Colonic mucosa (tissue), 4 donors: Measurements from ENCODE around the gene SIPA1L3. TPM values are rescaled to one million over a fixed set of nuclear protein-coding genes. Genes with fewer than 3 reads are reported as not detected.

Experiments
- DNase-seq: peaks from one replicate; pipeline ENCODE4 v3.0.0-alpha.2; 2020
- H3K27ac ChIP-seq: fragments of 200-600 bp; one replicate; pipeline ENCODE4 v1.8.0; 2021
- H3K27me3 ChIP-seq: fragments of 200-600 bp; one replicate; pipeline ENCODE4 v1.8.0; 2021
- H3K36me3 ChIP-seq: fragments of 200-600 bp; one replicate; pipeline ENCODE4 v1.8.0; 2021
- H3K4me1 ChIP-seq: fragments of 200-600 bp; one replicate; pipeline ENCODE4 v1.8.0; 2021; ENCODE audit warnings: mild to moderate bottlenecking
- H3K4me3 ChIP-seq: fragments of 200-600 bp; one replicate; pipeline ENCODE4 v1.8.0; 2021
- H3K9ac ChIP-seq, 2 donors: one replicate each; pipeline ENCODE4 v1.7.0; 2013; ENCODE audit warnings: control low read depth in 2 of 2, low read depth in 2 of 2, low read length in 2 of 2
- H3K9me3 ChIP-seq: fragments of 200-600 bp; one replicate; pipeline ENCODE4 v1.8.0; 2021
- intact Hi-C: fragments of 100-400 bp; cut with DNase I; formaldehyde crosslinking; loops from one replicate; pipeline ENCODE4 v1.14.1; 2022
- total RNA-seq, 2 donors: library from RNA; stranded (reverse); fragmentation: NEBNext Ultra II Directional in 1 of 2; extraction: Animal tissue kit (Norgen Biotek cat#: 25700) in 1 of 2; gene quantifications; one replicate each; pipeline ENCODE4 v1.2.1, GENCODE V29; 2021
- TF ChIP-seq, protein P1 (sequence below): fragments of 200-600 bp; IDR thresholded peaks from one replicate; pipeline ENCODE4 v1.8.0; 2022; ENCODE audit warnings: antibody characterized with exemption, mild to moderate bottlenecking
- donor health status: healthy.
- donor health status: DM: no; HTN: no; CAD: no.
- donor health status: DM: no; HTN: no; CAD: no.

SIPA1L3 gene
- total RNA-seq, 2 donors from 2014 or later = 98.6 to 113 TPM

DNA sequence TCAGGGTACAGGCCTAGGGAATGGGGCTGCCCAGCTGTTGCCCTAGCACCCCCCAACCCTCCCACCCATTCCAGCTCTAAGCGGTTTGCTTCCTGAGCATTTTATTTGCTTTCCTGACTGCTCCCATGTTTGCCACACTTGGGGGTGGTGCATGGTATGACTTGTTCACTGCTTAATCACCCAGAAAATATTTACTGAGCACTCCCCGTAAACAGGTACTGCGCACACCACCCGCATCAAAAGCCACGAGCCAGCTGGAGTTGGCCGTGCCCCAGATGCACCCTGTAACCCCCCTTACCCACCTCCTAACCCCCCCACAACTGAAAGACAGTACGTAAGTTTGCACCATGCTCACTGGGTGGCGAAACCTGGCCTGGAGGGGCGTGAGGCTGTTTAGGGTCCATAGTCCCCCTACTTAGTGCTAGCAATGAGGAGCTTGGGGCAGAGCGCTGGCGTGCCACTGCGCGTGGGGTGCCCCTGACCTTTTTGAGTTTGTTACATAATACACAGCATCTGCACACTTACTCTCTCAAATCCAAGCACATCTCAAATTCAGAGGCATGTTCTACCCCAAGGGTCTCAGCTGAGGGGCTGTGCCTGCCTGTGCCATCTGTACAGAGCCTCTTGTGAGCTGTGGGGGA is 287.2 kb downstream of the SIPA1L3 start:
- H3K9me3 ChIP-seq = no peaks in the 10 kb centered on the region
- H3K27me3 ChIP-seq = no peaks in the 10 kb centered on the region
- no peak overlapping the region for H3K27ac ChIP-seq
- H3K4me1 ChIP-seq = no peaks in the 10 kb centered on the region
- intact Hi-C loops = no loop called here
- H3K36me3 ChIP-seq = peaks cover 6% of the 10 kb centered on the region
- TF ChIP-seq, protein P1, sequence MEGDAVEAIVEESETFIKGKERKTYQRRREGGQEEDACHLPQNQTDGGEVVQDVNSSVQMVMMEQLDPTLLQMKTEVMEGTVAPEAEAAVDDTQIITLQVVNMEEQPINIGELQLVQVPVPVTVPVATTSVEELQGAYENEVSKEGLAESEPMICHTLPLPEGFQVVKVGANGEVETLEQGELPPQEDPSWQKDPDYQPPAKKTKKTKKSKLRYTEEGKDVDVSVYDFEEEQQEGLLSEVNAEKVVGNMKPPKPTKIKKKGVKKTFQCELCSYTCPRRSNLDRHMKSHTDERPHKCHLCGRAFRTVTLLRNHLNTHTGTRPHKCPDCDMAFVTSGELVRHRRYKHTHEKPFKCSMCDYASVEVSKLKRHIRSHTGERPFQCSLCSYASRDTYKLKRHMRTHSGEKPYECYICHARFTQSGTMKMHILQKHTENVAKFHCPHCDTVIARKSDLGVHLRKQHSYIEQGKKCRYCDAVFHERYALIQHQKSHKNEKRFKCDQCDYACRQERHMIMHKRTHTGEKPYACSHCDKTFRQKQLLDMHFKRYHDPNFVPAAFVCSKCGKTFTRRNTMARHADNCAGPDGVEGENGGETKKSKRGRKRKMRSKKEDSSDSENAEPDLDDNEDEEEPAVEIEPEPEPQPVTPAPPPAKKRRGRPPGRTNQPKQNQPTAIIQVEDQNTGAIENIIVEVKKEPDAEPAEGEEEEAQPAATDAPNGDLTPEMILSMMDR = no peak
- no peak overlapping the region for H3K4me3 ChIP-seq
- no peak overlapping the region for H3K9ac ChIP-seq
- no peak for DNase-seq

DNA sequence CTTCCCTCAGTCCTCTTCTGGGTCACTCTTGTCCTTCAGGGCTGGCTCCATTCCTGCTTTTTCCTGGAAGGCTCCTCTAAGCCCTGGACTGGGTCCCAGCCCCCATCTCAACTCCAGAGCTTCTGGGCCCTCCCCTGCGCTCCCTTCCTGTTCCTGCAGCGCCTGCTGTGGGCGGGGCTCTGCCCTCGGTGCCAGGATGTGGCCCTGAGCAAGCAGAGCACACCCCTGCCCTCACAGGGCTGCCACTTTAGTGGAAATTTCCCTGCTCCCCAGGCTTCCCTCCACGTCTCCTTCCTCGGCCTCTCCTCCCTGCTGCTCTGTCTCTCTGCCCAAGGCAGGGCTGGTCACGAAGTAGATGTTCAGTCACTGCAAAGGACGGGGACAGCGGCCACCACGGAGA is 288.2 kb downstream of the SIPA1L3 start:
- H3K27ac ChIP-seq = no peak overlapping the region
- H3K36me3 ChIP-seq = peaks cover 6% of the 10 kb centered on the region
- intact Hi-C loops = no loop called here
- TF ChIP-seq, protein P1 = no peak
- H3K27me3 ChIP-seq = no peaks in the 10 kb centered on the region
- H3K9me3 ChIP-seq = no peaks in the 10 kb centered on the region
- no peak for DNase-seq
- no peaks in the 10 kb centered on the region for H3K4me1 ChIP-seq
- H3K9ac ChIP-seq = no peak overlapping the region
- H3K4me3 ChIP-seq = no peak overlapping the region

DNA sequence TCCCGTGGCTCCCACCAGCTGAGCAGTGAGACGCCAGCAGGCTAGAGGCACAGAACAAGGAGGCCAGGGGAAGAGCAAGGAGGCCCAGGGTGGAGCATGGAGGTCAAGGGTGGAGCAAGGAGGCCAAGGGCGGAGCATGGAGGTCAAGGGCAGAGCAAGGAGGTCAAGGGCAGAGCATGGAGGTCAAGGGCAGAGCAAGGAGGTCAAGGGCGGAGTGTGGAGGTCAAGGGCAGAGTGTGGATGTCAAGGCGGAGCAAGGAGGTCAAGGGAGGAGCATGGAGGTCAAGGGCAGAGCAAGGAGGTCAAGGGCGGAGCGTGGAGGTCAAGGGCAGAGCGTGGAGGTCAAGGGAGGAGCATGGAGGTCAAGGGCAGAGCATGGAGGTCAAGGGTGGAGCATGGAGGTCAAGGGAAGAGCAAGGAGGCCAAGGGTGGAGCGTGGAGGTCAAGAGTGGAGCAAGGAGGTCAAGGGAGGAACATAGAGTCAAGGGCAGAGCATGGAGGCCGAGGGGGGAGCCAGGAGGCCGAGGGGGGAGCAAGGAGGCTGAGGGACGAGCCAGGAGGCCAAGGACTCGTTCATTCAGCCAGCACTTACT is 289.3 kb downstream of the SIPA1L3 start:
- H3K27me3 ChIP-seq = no peaks in the 10 kb centered on the region
- TF ChIP-seq, protein P1 = no peak
- H3K36me3 ChIP-seq = peaks cover 6% of the 10 kb centered on the region
- intact Hi-C loops = no loop called here
- DNase-seq = no peak
- H3K4me1 ChIP-seq = no peaks in the 10 kb centered on the region
- H3K9ac ChIP-seq = no peak overlapping the region
- no peak overlapping the region for H3K4me3 ChIP-seq
- no peaks in the 10 kb centered on the region for H3K9me3 ChIP-seq
- no peak overlapping the region for H3K27ac ChIP-seq

DNA sequence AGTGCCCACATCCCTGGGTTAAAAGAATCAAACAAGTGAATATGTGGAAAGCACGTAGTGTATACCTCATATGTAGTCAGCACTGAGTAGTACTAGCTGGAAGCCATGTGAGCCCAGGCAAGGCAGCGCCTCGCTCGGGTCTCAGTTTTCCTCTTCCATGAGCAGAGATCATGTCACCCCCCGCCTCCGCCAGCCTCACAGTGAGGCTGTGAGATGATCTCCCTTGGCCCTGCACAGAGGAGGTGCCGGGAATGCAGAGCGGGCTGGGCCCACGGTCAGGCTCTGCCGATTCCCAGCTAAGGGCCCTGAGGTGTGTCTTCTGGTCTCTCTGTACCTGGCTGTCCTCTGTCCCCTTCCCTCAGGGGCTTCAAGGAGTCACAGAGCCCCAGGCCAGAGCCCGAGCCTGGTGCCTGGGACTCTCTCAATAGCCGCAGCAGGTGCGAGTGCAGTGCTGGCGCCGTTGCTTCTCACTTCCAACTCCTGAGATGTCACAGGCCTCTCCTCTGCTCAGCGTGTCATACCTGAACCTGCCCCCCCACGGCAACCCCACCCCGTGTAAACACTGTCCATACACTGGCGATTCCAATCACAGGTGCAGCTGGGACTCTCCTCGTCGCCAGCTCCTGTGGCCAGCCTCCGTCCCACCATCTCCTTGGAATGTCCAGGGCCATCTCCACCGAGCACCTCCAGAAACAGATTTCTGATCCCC is 290.1 kb downstream of the SIPA1L3 start:
- intact Hi-C loops = no loop called here
- H3K36me3 ChIP-seq = peaks cover 6% of the 10 kb centered on the region

DNA sequence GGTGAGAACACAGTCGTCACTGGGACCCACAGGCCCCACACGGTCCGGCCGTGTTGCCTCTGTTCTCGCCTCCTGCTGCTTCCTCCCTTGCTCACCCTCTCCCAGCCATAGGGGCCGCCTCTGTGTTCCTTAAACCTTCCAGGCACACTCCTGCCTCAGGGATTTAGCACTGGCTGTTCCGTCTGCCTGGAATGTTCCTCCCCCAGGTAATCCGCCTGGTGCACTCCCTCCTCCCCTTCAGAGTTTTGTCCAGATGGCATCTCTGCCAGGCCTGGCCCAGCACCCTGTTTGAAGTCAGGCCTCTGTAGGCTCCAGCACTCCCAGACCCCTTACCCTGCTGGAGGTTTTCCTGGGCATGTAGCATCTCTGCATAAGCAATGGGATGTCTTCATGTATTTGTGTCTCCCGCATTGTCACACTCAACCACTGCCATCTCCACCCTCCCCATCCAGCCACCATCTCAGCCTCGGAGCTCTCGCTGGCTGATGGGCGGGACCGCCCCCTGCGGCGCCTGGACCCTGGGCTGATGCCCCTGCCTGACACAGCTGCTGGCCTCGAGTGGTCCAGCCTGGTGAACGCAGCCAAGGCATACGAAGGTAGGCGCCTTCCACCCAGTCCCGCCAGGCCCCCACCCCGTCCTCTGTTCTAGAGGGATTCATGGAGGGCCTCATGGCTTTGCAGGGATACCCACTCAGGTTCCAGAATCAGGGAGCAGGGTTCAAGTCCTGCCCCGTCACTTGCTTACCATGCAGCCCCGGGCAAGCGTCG is 291.1 kb downstream of the SIPA1L3 start:
- TF ChIP-seq, protein P1 = no peak
- DNase-seq = no peak
- Histone ChIP-seq H3K4me1 (no peaks in the 10 kb centered on the region), H3K36me3 (peaks cover 6% of the 10 kb centered on the region), H3K27ac (no peak overlapping the region), H3K27me3 (no peaks in the 10 kb centered on the region), H3K4me3 (no peak overlapping the region), H3K9ac (no peak overlapping the region), H3K9me3 (no peaks in the 10 kb centered on the region)
- intact Hi-C loops = no loop called here

More for the DNA sequence above, 290.1 kb downstream of the SIPA1L3 start:
- H3K4me3 ChIP-seq = no peak overlapping the region
- DNase-seq = no peak
- TF ChIP-seq, protein P1 = no peak
- H3K27ac ChIP-seq = no peak overlapping the region
- H3K4me1 ChIP-seq = no peaks in the 10 kb centered on the region
- no peak overlapping the region for H3K9ac ChIP-seq
- H3K9me3 ChIP-seq = no peaks in the 10 kb centered on the region
- H3K27me3 ChIP-seq = no peaks in the 10 kb centered on the region
